ENCODE results near the gene RPL39L.

DNA sequence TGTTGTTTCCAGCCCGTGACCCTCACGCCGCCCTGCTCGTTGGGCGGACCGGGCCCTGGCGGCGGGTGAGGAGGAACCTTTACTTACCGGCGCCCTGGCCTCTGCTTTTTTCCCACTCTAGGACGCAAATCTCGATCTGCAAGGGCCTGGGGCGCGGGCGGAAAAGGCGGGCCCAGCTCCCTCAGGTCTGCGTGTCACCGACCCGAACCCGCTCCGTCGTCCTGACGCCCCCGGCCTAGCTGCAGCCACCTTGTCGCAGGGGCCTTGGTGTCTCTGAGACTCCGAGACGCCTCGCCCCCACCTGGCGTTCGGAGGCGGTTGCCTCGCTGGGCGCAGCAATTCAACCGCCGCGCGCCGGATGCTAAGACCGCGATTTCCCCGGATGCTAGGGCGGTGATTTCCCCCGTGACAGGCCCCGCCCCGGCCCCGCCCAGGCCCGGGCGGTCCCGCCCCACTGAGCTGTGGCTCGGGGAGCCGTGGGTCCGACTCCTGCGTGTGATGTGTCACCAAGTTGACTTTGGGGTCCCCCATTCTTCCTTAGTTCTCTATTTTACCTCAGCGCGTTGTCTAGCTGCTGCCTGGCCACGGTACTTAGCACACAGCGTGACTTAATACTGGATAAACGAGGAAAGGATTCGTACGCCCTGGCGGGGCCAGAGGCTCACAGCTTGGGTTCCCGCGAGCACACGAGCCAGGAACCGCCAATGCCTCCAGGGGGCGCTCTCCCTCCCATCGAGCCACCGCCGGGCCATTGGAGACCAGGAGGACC is at the start of gene RPL39L:
- TF ChIP-seq, protein P1, sequence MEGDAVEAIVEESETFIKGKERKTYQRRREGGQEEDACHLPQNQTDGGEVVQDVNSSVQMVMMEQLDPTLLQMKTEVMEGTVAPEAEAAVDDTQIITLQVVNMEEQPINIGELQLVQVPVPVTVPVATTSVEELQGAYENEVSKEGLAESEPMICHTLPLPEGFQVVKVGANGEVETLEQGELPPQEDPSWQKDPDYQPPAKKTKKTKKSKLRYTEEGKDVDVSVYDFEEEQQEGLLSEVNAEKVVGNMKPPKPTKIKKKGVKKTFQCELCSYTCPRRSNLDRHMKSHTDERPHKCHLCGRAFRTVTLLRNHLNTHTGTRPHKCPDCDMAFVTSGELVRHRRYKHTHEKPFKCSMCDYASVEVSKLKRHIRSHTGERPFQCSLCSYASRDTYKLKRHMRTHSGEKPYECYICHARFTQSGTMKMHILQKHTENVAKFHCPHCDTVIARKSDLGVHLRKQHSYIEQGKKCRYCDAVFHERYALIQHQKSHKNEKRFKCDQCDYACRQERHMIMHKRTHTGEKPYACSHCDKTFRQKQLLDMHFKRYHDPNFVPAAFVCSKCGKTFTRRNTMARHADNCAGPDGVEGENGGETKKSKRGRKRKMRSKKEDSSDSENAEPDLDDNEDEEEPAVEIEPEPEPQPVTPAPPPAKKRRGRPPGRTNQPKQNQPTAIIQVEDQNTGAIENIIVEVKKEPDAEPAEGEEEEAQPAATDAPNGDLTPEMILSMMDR (IDR thresholded peaks at IDR 0.05; ENCODE audit: borderline replicate concordance, extremely low read depth, low read length, poor library complexity, severe bottlenecking), result peak; percentile 29
- no peak for TF ChIP-seq EZH2 (IDR thresholded peaks at IDR 0.05; ENCODE audit: borderline replicate concordance, low read depth, low read length, severe bottlenecking)
